Measurements from ENCODE around the gene EGFR.
A peak's percentile ranks its signal among the peaks of the same experiment; 100 is the strongest.

EGFR gene

DNA sequence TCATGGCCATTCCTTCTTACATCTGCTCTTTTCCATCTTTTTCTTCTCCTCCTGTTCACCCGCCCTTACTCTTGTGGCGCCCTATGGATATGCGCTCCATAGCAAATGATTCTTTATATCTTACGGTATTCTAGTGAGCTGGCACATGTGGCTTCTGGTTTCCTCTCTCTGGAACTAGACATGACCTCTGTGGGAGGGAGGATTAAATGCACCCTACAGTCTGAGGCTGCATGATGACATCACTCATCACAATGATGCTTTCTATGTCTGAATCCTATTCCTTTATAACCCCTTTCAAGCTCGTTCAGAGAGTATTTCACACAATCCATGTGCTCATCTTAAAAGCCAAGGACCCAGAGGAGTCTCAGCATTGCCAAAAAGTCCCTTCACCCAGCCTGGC is 153.3 kb downstream of the EGFR start:
- FAIRE-seq = no peak
- no peak for DNase-seq (ENCODE audit: insufficient read length, low spot score)
- TF ChIP-seq POLR2A (IDR thresholded peaks at IDR 0.05; ENCODE audit: low read depth, low read length) = no peak

DNA sequence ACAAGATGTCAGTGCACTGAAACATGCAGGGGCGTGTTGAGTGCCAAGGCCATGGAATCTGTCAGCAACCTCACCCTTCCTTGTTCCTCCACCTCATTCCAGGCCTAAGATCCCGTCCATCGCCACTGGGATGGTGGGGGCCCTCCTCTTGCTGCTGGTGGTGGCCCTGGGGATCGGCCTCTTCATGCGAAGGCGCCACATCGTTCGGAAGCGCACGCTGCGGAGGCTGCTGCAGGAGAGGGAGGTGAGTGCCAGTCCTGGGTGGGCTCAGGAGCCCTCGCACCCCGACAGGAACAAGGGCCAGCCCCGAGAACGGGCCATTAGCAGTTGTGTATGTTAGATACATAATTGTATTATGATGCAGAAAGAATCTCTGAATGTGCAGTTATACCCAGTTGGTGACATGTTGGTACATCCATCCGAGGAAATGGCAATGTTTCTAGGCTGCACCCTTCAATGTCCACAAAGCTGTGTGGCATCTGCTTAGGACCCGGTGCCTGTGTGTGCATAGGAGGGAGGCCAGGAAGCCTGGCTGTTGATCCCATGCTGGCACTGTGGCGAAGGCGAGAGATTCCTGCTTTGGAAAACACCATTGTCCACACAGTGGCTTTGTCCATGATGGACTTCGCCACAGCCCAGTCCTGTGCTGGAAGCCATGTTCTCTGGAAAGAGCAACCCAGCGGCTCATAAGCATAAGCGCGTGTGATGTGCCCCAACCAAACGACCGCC is 154.2 kb downstream of the EGFR start:
- FAIRE-seq = no peak
- DNase-seq (ENCODE audit: insufficient read length, low spot score) = no peak
- TF ChIP-seq POLR2A (IDR thresholded peaks at IDR 0.05; ENCODE audit: low read depth, low read length) = no peak

DNA sequence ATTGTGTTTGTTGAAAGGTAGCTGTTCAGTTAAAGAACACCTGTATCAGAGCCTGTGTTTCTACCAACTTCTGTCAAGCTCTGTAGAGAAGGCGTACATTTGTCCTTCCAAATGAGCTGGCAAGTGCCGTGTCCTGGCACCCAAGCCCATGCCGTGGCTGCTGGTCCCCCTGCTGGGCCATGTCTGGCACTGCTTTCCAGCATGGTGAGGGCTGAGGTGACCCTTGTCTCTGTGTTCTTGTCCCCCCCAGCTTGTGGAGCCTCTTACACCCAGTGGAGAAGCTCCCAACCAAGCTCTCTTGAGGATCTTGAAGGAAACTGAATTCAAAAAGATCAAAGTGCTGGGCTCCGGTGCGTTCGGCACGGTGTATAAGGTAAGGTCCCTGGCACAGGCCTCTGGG is 154.9 kb downstream of the EGFR start:
- no peak for TF ChIP-seq POLR2A (IDR thresholded peaks at IDR 0.05; ENCODE audit: low read depth, low read length)
- FAIRE-seq (no peak), DNase-seq (ENCODE audit: insufficient read length, low spot score) (no peak)

DNA sequence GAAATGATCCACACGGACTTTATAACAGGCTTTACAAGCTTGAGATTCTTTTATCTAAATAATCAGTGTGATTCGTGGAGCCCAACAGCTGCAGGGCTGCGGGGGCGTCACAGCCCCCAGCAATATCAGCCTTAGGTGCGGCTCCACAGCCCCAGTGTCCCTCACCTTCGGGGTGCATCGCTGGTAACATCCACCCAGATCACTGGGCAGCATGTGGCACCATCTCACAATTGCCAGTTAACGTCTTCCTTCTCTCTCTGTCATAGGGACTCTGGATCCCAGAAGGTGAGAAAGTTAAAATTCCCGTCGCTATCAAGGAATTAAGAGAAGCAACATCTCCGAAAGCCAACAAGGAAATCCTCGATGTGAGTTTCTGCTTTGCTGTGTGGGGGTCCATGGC is 155.6 kb downstream of the EGFR start:
- DNase-seq (ENCODE audit: insufficient read length, low spot score) (no peak), FAIRE-seq (no peak)
- no peak for TF ChIP-seq POLR2A (IDR thresholded peaks at IDR 0.05; ENCODE audit: low read depth, low read length)

DNA sequence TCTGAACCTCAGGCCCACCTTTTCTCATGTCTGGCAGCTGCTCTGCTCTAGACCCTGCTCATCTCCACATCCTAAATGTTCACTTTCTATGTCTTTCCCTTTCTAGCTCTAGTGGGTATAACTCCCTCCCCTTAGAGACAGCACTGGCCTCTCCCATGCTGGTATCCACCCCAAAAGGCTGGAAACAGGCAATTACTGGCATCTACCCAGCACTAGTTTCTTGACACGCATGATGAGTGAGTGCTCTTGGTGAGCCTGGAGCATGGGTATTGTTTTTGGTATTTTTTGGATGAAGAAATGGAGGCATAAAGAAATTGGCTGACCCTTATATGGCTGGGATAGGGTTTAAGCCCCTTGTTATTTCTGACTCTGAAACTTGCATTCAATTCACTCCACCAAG is 156.0 kb downstream of the EGFR start:
- no peak for FAIRE-seq
- DNase-seq (ENCODE audit: insufficient read length, low spot score) = no peak
- TF ChIP-seq POLR2A (IDR thresholded peaks at IDR 0.05; ENCODE audit: low read depth, low read length) = no peak

DNA sequence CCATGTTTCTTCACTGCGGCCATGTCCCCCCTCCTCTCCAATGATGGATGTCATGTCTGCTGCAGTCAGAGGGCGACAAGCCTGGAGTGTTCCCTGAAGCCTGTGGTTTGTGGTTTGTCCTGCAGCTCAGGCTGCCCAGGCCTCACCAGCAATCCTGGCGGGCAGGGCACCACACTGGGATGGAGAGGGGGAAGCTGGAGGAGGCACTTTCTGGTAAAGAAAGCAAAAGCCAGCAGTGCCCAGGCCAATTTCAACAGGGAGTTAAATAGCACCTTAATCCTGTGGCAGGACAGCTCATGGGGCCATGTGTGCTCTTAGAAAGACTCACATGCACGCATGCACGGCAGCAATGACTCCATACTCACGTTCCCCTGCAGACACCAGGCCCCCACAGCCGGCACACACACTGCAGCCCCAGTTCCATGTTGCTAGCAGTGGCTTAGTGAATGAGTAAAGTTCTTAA is 158.3 kb downstream of the EGFR start:
- FAIRE-seq = no peak
- peak; percentile 65 for DNase-seq (ENCODE audit: insufficient read length, low spot score)
- TF ChIP-seq POLR2A (IDR thresholded peaks at IDR 0.05; ENCODE audit: low read depth, low read length) = no peak

DNA sequence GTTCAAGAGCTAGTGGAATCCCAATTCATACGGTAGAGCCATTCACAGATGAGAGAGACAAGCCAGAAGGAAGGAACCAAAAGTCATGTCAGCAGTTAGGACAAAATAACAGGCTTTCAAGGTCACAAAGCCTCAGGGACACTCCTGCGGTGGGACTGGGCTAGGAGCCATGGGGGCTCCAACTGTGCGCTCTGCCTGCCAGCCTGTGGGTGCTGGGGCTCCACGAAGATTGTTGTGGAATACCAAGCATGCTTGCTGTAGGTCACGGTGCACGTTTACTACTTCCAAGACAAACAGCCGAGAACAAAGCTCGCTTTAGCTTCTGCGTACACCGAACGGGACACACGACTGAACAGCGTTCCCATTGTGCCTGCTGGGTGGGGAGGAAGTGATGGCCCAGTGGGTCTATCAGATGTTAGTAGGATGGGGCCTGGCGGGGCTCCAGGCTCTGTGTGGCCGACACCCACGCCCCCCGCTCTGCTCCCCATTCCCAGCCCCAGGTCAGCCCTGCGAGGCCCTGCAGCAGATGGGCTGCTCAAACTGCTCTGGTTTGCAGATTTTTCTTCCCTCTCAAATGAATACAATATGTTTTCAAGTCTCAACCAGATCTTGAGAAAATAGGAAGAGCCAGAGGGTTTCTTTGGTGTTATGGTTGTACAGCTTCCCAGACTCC is 158.9 kb downstream of the EGFR start:
- FAIRE-seq (no peak), DNase-seq (ENCODE audit: insufficient read length, low spot score) (no peak)
- TF ChIP-seq POLR2A (IDR thresholded peaks at IDR 0.05; ENCODE audit: low read depth, low read length) = no peak

DNA sequence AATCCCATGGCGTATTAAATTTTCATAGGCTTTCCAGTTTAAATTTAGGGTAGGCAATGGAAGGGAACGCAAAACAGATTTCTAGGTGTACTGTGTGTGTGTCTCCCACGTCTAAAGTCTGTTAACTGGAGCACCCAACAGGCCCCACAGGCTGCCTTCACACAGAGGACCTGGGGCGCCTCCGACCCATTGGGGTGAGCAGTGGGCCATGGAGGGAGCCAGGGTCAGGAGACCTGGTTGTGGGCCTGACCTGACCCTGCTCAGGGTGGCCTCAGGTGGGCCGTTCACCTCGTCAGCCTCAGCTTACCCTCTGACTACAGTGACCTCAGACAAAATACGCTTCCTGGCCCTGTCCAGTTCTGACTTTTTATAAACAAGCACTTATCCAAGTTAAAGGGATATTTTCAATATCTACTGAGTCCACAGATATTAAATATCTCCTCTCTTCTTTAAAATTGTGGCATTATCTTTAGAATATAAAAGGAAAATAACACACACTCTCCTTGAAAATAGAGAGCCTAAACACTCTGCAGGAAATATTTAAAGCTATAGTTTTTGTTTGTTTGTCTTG is 159.6 kb downstream of the EGFR start:
- no peak for DNase-seq (ENCODE audit: insufficient read length, low spot score)
- FAIRE-seq = no peak
- no peak for TF ChIP-seq POLR2A (IDR thresholded peaks at IDR 0.05; ENCODE audit: low read depth, low read length)

DNA sequence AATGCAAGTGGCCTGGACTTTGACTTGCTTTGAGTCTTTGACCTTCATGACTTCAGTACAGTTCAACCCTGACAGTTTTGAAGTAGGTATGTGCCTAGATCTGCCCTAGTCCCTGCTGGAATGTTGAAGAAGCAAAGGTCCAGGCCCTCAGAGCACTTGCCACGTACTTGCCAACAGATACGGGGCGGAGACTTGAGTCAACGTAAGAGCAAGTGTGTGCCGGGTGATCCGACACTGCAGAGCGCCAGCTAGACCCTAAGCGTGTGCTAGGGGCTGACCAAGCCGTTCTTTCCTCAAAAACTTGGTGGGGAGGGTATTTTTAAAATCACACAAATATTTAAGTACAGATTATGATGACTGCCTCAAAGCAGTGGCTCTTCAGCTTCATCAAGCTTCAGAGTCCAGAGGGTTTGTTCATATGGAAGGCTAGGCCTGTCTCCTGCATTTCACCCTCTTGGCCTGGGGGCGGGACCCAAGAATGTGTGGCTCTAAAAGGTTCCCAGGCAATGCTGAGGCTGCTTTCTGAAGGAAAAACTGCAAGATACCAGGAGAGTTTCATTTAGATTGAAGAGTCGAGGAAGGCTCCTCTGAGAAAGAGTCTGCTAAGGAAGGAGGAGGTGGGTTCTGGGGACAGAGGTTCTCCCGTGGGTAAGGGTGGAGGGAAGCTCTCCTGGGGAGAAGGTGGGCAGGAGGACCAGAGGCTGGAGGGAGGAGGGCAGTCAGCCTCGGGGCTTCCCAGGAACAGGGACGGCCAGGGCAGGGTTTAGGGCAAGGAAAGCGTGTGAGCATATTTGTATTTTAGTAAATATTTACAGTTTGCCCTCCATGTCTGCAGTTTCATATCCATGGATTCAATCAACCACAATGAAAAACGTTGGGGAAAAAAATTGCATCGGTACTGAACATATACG is 160.3 kb downstream of the EGFR start:
- DNase-seq (ENCODE audit: insufficient read length, low spot score) = no peak
- TF ChIP-seq POLR2A (IDR thresholded peaks at IDR 0.05; ENCODE audit: low read depth, low read length) = no peak
- no peak for FAIRE-seq

DNA sequence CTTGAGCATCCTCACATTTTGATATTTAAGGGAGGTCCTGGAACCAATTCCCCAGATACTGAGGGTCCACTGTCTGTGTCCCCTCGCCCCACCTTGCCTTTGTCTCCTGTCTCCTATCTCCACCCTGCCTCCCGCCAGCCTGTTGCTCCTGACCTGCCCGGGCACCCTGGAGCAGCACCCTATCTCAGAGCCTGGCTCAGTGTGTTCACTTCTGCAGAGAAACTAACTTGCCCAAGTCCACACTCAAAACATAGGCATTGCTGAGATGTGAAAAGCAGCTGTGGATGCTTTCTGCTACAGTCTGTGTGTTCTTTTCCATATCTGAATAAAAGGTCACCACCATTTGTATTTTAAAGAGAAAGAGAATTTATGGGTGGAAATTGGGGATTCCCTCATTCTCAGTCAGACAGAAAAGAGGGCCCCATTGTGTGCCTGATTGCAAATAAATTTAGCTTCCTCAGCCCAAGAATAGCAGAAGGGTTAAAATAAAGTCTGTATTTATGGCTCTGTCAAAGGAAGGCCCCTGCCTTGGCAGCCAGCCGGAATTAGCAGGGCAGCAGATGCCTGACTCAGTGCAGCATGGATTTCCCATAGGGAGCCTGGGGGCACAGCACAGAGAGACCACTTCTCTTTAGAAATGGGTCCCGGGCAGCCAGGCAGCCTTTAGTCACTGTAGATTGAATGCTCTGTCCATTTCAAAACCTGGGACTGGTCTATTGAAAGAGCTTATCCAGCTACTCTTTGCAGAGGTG is 161.3 kb downstream of the EGFR start:
- no peak for DNase-seq (ENCODE audit: insufficient read length, low spot score)
- no peak for FAIRE-seq
- TF ChIP-seq POLR2A (IDR thresholded peaks at IDR 0.05; ENCODE audit: low read depth, low read length) = no peak

DNA sequence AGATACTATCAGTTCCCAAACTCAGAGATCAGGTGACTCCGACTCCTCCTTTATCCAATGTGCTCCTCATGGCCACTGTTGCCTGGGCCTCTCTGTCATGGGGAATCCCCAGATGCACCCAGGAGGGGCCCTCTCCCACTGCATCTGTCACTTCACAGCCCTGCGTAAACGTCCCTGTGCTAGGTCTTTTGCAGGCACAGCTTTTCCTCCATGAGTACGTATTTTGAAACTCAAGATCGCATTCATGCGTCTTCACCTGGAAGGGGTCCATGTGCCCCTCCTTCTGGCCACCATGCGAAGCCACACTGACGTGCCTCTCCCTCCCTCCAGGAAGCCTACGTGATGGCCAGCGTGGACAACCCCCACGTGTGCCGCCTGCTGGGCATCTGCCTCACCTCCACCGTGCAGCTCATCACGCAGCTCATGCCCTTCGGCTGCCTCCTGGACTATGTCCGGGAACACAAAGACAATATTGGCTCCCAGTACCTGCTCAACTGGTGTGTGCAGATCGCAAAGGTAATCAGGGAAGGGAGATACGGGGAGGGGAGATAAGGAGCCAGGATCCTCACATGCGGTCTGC is 162.2 kb downstream of the EGFR start:
- no peak for FAIRE-seq
- no peak for DNase-seq (ENCODE audit: insufficient read length, low spot score)
- TF ChIP-seq POLR2A (IDR thresholded peaks at IDR 0.05; ENCODE audit: low read depth, low read length) = no peak

DNA sequence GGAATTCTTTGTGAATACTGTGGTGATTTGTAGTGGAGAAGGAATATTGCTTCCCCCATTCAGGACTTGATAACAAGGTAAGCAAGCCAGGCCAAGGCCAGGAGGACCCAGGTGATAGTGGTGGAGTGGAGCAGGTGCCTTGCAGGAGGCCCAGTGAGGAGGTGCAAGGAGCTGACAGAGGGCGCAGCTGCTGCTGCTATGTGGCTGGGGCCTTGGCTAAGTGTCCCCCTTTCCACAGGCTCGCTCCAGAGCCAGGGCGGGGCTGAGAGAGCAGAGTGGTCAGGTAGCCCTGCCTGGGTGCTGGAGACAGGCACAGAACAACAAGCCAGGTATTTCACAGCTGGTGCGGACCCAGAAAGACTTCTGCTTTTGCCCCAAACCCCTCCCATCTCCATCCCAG is 162.9 kb downstream of the EGFR start:
- no peak; the same call in 1 of the 2 replicates for TF ChIP-seq POLR2A (IDR thresholded peaks at IDR 0.05; ENCODE audit: low read depth, low read length)
- FAIRE-seq (no peak), DNase-seq (ENCODE audit: insufficient read length, low spot score) (no peak)

DNA sequence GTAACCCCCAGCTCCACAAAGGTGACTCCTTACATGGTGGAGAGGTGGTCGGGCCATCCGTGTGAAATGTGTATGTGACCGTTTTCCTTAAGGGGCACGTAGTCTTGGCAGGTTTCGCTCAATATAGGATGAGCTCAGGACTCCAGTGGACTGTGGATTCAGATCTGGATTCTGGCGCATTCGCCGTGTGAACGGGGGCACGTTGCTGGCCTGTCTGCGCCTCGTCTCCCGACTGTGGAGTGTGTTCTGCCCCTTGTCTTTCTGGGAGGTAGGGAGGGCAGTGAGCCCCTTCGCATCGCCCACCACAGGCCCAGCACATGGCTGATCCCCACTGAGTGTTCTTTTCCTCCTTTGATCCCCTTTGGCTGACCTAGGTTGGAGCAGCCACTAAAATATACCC is 165.1 kb downstream of the EGFR start:
- DNase-seq (ENCODE audit: insufficient read length, low spot score) = no peak
- no peak for TF ChIP-seq POLR2A (IDR thresholded peaks at IDR 0.05; ENCODE audit: low read depth, low read length)
- FAIRE-seq = no peak
